Measurements from ENCODE around the gene CBL.

CBL gene

GRCh38 chr11:119273721-119274120 is 67.6 kb downstream of the CBL start:
- DNase-seq (ENCODE audit: low read depth): no peak

- DNase-seq (ENCODE audit: low read depth): no peak
Measured at GRCh38 chr11:119277660-119278059, 71.5 kb downstream of the CBL start.

GRCh38 chr11:119282495-119282894 is 76.4 kb downstream of the CBL start:
- DNase-seq (ENCODE audit: low read depth): no peak

GRCh38 chr11:119284344-119285157 is 78.4 kb downstream of the CBL start:
- DNase-seq (ENCODE audit: low read depth): no peak

- no peak for DNase-seq (ENCODE audit: low read depth)
Measured at GRCh38 chr11:119285431-119285830, 79.3 kb downstream of the CBL start.

- DNase-seq (ENCODE audit: low read depth): no peak
Measured at GRCh38 chr11:119288219-119288618, 82.1 kb downstream of the CBL start.

- no peak for DNase-seq (ENCODE audit: low read depth)
Measured at GRCh38 chr11:119290894-119291497, 84.9 kb downstream of the CBL start.

- DNase-seq (ENCODE audit: low read depth): no peak
Measured at GRCh38 chr11:119293461-119293860, 87.3 kb downstream of the CBL start.

- DNase-seq (ENCODE audit: low read depth): no peak
Measured at GRCh38 chr11:119295178-119295577, 89.0 kb downstream of the CBL start.

GRCh38 chr11:119297938-119298337 is 91.8 kb downstream of the CBL start:
- DNase-seq (ENCODE audit: low read depth): no peak

- DNase-seq (ENCODE audit: low read depth): no peak
Measured at GRCh38 chr11:119298726-119299125, 92.6 kb downstream of the CBL start.

- DNase-seq (ENCODE audit: low read depth): no peak
Measured at GRCh38 chr11:119299416-119299815, 93.3 kb downstream of the CBL start.

- no peak for DNase-seq (ENCODE audit: low read depth)
Measured at GRCh38 chr11:119300198-119300964, 94.2 kb downstream of the CBL start.

- no peak for DNase-seq (ENCODE audit: low read depth)
Measured at GRCh38 chr11:119303227-119303718, 97.1 kb downstream of the CBL start.

- no peak for DNase-seq (ENCODE audit: low read depth)
Measured at GRCh38 chr11:119305556-119306372, 99.6 kb downstream of the CBL start.

GRCh38 chr11:119306373-119306890 is 100.3 kb downstream of the CBL start:
- DNase-seq (ENCODE audit: low read depth): no peak

GRCh38 chr11:119307219-119307618 is 101.1 kb downstream of the CBL start:
- no peak for DNase-seq (ENCODE audit: low read depth)

- DNase-seq (ENCODE audit: low read depth): no peak
Measured at GRCh38 chr11:119307974-119308373, 101.8 kb downstream of the CBL start.

- DNase-seq (ENCODE audit: low read depth): no peak
Measured at GRCh38 chr11:119309411-119309810, 103.3 kb downstream of the CBL start.

- DNase-seq (ENCODE audit: low read depth): no peak
Measured at GRCh38 chr11:119309953-119310681, 104.0 kb downstream of the CBL start.

- DNase-seq (ENCODE audit: low read depth): no peak
Measured at GRCh38 chr11:119310682-119311052, 104.5 kb downstream of the CBL start.

Data from HS-27A (cell line).